Memory B cell (primary cell): ENCODE results near the gene TGM4.

Source experiments
- ATAC-seq: fragments of 150-1000 bp; cut with Tn5 transposase; 2 replicates; pipeline ENCODE4 v1.10.0; 2021; ENCODE audit warnings: low read depth, mild to moderate bottlenecking, moderate library complexity
- DNase-seq, 2 donors: peaks; one replicate each; pipeline ENCODE4 v3.0.0; 2022; ENCODE audit warnings: low spot score in 2 of 2
- H3K27ac Mint-ChIP-seq: one replicate; pipeline ENCODE4 v1.8.0; 2022; ENCODE audit warnings: mild to moderate bottlenecking, moderate library complexity, mixed read lengths
- H3K27me3 Mint-ChIP-seq: one replicate; pipeline ENCODE4 v1.8.0; 2022; ENCODE audit warnings: mixed read lengths
- H3K36me3 Mint-ChIP-seq: one replicate; pipeline ENCODE4 v1.8.0; 2022; ENCODE audit warnings: mild to moderate bottlenecking, mixed read lengths
- H3K4me1 Mint-ChIP-seq: one replicate; pipeline ENCODE4 v1.8.0; 2022; ENCODE audit warnings: mixed read lengths
- H3K4me3 Mint-ChIP-seq: one replicate; pipeline ENCODE4 v1.8.0; 2022; ENCODE audit warnings: mild to moderate bottlenecking, moderate library complexity, mixed read lengths
- H3K9me3 Mint-ChIP-seq: one replicate; pipeline ENCODE4 v1.8.0; 2022; ENCODE audit warnings: mixed read lengths

The TGM4 gene

DNA sequence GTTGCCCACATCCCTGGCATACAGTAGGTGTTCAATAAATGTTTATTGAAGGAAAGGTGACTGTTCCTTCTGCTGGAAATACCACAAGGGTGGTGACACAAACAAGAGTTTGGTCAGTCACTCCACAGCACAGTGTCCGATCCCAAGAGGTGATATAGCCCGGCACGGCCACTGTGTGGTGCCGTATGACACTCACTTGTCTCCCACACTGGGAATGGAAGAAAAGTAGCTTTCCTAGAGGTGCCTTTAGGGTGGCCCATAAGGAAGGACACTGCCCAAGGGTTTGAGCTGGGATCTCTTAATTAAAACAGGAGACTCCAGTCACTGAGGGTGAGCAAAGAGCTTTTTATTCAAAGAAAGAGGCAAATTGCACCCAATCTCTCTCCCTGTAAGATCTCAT is 40.5 kb downstream of the TGM4 start:
- DNase-seq (no peak), ATAC-seq (no peak)
- peaks cover 9% of the 10 kb centered on the region for H3K36me3 Mint-ChIP-seq
- H3K4me1 Mint-ChIP-seq, result no peaks in the 10 kb centered on the region
- no peaks in the 10 kb centered on the region for H3K9me3 Mint-ChIP-seq
- no peak overlapping the region for H3K27ac Mint-ChIP-seq
- H3K27me3 Mint-ChIP-seq, result no peaks in the 10 kb centered on the region
- H3K4me3 Mint-ChIP-seq, result no peak overlapping the region

DNA sequence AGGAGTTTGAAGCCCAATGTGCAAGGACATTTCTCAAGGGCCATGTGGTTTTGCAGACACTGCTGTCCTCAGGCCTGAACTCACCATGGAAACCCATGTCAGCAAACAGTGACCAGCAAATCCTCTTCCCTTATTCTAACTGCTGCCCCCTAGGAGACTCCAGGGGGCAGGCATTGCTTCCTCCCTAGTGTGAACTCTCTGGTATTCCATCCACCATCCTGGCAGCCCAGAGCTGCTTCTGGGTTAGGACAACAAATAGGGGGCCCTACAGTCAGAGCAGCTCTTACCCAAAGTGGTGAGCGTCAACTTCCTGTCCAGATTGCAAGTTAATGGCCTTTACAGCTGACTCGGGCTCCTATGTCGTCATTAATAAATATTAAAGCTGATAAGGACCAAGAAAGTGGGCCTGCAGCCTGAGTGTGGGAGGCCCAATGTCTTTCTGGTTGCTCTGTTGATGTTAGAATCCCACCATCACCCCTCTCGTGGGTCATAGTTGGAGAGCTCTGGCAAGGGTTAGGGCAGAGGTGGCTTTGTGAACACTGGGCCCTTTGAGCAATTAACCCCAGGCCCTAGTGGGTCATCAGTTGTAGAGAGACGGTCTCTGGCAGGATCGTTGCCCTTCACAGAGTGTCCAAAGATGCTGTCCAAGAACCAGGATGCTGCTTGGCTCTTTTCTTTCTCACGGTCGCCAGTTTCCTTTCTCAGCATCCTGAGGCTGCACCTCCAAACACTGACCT is 41.5 kb downstream of the TGM4 start:
- Mint-ChIP-seq H3K9me3 (no peaks in the 10 kb centered on the region), H3K27ac (no peak overlapping the region), H3K27me3 (no peaks in the 10 kb centered on the region), H3K4me1 (no peaks in the 10 kb centered on the region), H3K4me3 (no peak overlapping the region), H3K36me3 (peaks cover 9% of the 10 kb centered on the region)
- ATAC-seq, result no peak
- DNase-seq, result no peak

- Mint-ChIP-seq H3K36me3 (peaks cover 12% of the 10 kb centered on the region), H3K4me3 (no peak overlapping the region), H3K9me3 (no peaks in the 10 kb centered on the region), H3K27me3 (no peaks in the 10 kb centered on the region), H3K27ac (no peak overlapping the region), H3K4me1 (no peaks in the 10 kb centered on the region)
- ATAC-seq, result no peak
- DNase-seq, result no peak
Measured at GRCh38 chr3:44918087-44918486, 43.7 kb downstream of the TGM4 start.

DNA sequence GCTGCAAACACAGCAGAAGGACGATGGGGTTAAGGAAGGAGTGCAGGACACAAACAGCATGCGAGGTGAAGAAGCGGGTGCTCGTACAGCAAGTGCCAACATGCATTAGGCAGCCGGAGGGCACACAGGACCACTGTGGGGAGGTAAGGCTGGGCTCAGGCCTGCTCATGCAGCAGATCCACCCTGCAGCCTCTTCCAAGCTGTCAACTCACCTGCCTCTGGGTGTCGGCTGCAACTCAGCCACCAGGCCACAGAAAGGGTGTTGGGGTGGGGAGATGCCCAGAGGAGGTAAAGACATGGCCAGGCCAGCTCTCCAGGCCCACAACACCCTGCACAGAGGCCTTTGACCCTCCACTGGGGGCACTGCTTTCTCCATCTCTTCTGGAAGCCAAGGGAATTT is 44.2 kb downstream of the TGM4 start:
- ATAC-seq, result no peak
- no peak for DNase-seq
- H3K4me1 Mint-ChIP-seq, result no peaks in the 10 kb centered on the region

DNA sequence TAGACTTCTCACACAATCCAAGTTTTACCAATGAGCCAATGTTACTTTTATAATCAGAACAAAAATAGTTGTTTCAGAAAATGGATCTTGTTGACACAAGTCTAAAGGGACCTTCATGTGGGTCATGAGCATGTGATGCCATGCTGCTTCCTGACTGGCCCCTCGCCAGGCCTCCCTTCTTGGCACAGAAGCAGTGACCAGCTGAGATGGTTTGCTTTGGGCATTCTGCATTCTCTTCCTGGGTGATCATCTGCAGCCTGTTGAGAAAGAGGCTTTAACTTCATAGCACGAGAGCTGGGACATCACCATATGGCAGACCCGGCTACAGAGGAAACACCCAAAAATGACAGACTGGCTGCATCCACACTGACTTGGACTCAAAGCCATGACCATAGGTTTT is 45.7 kb downstream of the TGM4 start:
- Mint-ChIP-seq H3K36me3 (peaks cover 14% of the 10 kb centered on the region), H3K9me3 (no peaks in the 10 kb centered on the region), H3K27me3 (no peaks in the 10 kb centered on the region), H3K4me1 (no peaks in the 10 kb centered on the region), H3K27ac (no peak overlapping the region), H3K4me3 (no peak overlapping the region)
- DNase-seq (no peak), ATAC-seq (no peak)

More for the DNA sequence above, 44.2 kb downstream of the TGM4 start:
- Mint-ChIP-seq H3K9me3 (no peaks in the 10 kb centered on the region), H3K36me3 (peaks cover 12% of the 10 kb centered on the region), H3K27me3 (no peaks in the 10 kb centered on the region), H3K4me3 (no peak overlapping the region), H3K27ac (no peak overlapping the region)

DNA sequence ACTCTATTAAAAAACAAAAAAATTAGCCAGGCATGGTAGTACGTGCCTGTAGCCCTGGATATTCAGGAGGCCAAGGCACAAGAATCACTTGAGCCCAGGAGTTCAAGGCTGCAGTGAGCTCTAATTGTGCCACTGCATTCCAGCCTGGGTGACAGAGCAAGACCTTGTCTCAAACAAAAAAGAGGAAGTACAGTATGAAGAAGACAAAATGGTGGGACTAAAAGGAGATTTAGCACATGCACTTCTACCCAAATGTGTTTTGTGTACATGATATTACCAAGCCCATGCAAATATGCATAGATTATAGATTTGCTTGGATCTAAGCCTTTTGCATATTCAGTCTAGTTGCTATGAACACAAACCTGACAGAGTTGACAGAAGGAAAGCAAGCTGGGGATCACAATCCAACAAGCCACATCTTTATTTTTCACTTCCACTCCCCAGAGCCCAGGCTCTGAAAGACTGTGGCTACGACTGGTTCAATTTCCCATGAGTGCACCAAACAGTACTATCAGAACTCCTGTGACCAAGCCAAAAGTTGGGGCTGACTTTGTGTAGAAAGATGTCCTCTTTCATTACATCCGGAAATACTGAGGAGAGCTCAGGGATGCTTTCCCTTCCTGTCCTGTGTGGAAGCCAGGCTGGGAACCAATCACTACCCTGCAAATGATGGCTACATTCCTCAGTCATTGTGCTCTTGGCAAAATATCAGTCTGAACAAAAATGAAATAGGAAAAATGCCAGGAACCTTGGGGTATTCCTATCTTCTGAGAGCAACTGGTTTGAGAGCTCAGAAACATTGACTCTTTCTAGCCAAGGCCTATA is 49.4 kb downstream of the TGM4 start:
- DNase-seq, result no peak
- Mint-ChIP-seq H3K36me3 (peaks cover 33% of the 10 kb centered on the region), H3K27me3 (no peaks in the 10 kb centered on the region), H3K4me1 (no peaks in the 10 kb centered on the region), H3K9me3 (no peaks in the 10 kb centered on the region), H3K27ac (no peak overlapping the region), H3K4me3 (no peak overlapping the region)
- no peak for ATAC-seq

GRCh38 chr3:44924457-44925084 is 50.2 kb downstream of the TGM4 start:
- Mint-ChIP-seq H3K4me1 (no peaks in the 10 kb centered on the region), H3K27me3 (no peaks in the 10 kb centered on the region), H3K36me3 (peaks cover 32% of the 10 kb centered on the region), H3K27ac (no peak overlapping the region), H3K9me3 (no peaks in the 10 kb centered on the region), H3K4me3 (no peak overlapping the region)
- no peak for ATAC-seq
- DNase-seq, result no peak

DNA sequence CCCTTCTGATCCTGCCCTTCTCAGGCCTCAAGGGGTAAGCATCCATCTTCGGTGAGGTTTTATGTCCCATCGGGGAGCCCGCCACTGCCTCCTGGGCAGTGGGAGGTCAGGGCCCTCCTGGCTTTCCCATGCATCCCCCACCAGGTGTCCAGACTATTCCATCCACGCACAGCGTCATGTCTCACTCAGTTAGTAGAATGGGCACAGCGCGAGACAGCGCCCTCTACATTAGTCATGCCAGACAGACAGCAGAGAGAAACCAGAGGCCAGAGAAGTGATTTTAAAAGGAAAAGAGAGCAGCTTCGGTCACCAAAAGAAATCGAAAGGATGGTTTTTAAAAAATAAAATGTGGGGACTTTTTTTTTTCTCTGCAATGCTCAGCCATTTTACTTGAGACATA is 51.8 kb downstream of the TGM4 start:
- ATAC-seq (no peak), DNase-seq (no peak)
- H3K27ac Mint-ChIP-seq, result no peak overlapping the region
- peaks cover 35% of the 10 kb centered on the region for H3K36me3 Mint-ChIP-seq
- H3K27me3 Mint-ChIP-seq, result no peaks in the 10 kb centered on the region
- no peak overlapping the region for H3K4me3 Mint-ChIP-seq
- H3K4me1 Mint-ChIP-seq, result no peaks in the 10 kb centered on the region
- H3K9me3 Mint-ChIP-seq, result no peaks in the 10 kb centered on the region

DNA sequence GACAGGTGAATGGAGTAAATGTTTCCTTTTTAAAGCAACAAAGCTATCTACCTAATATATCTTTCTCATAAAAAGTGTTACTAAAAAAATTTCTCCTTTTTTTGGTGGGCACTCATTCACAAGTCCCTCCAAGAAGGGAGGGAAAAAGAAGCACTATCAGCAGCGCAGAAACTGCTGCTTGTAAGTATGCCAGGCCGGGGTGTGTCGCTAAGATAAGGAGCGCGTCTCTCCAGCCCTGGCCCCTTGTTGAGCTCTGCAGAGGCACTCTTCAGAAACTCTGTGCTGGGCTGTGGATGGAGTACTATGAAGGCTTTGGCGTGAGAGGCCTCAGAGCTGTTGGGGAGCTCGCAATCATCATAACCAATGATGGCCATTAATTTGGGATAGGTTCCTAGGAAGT is 52.5 kb downstream of the TGM4 start:
- no peak for DNase-seq
- H3K36me3 Mint-ChIP-seq, result peaks cover 35% of the 10 kb centered on the region
- no peak for ATAC-seq
- H3K4me1 Mint-ChIP-seq, result no peaks in the 10 kb centered on the region
- no peaks in the 10 kb centered on the region for H3K27me3 Mint-ChIP-seq
- no peak overlapping the region for H3K27ac Mint-ChIP-seq
- H3K9me3 Mint-ChIP-seq, result no peaks in the 10 kb centered on the region
- H3K4me3 Mint-ChIP-seq, result no peak overlapping the region

DNA sequence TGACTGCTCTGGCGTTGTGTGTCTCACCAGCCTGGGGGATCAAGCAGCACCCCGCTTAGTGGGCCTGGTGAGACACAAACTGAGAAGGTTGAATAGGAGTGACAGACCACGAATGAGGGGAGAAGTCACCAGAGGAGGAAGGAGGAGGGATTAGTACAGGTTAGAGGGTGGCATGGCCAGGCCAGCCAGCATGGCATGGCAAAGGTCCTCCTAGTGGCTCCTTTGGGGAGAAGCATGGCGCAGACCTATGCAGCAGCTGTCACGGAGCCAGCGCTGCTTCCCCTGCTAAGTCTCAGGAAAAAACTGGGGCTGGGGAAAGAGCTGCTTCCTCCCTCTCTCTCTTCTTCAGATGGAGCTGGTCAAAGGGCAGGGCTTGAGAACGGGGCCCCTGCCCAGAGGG is 53.0 kb downstream of the TGM4 start:
- Mint-ChIP-seq H3K4me3 (no peak overlapping the region), H3K27me3 (no peaks in the 10 kb centered on the region), H3K36me3 (peaks cover 33% of the 10 kb centered on the region), H3K4me1 (no peaks in the 10 kb centered on the region), H3K27ac (no peak overlapping the region), H3K9me3 (no peaks in the 10 kb centered on the region)
- DNase-seq (no peak), ATAC-seq (no peak)

- H3K27me3 Mint-ChIP-seq, result no peaks in the 10 kb centered on the region
- no peak overlapping the region for H3K27ac Mint-ChIP-seq
- no peaks in the 10 kb centered on the region for H3K9me3 Mint-ChIP-seq
- no peaks in the 10 kb centered on the region for H3K4me1 Mint-ChIP-seq
- H3K36me3 Mint-ChIP-seq, result peaks cover 35% of the 10 kb centered on the region
- ATAC-seq (no peak), DNase-seq (no peak)
- no peak overlapping the region for H3K4me3 Mint-ChIP-seq
Measured at GRCh38 chr3:44929782-44930181, 55.4 kb downstream of the TGM4 start.

GRCh38 chr3:44930911-44931310 is 56.5 kb downstream of the TGM4 start:
- ATAC-seq (no peak), DNase-seq (no peak)
- Mint-ChIP-seq H3K4me3 (no peak overlapping the region), H3K27ac (no peak overlapping the region), H3K4me1 (no peaks in the 10 kb centered on the region), H3K36me3 (peaks cover 30% of the 10 kb centered on the region), H3K9me3 (no peaks in the 10 kb centered on the region), H3K27me3 (no peaks in the 10 kb centered on the region)

DNA sequence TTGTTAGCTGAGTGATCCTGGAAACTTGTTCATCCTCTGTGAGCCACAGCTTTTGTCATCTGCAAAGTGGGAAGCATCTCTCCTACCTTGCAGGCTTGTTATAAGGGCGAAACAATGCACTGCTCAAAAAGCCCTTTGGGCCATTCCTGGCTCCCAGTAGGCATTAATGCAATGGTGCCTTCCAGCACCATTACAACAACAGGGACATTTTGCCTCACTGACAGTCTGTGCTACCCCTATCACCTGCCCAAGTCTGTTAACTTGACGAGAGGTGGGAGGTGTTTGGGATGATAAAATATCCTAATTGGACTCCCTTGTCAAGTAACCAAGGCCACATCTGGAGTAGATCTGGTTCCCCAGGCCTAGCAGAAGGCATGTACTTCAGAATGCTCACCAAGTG is 57.4 kb downstream of the TGM4 start:
- Mint-ChIP-seq H3K9me3 (no peaks in the 10 kb centered on the region), H3K4me1 (no peaks in the 10 kb centered on the region), H3K36me3 (peaks cover 29% of the 10 kb centered on the region), H3K27ac (no peak overlapping the region), H3K27me3 (no peaks in the 10 kb centered on the region), H3K4me3 (no peak overlapping the region)
- DNase-seq (no peak), ATAC-seq (no peak)

DNA sequence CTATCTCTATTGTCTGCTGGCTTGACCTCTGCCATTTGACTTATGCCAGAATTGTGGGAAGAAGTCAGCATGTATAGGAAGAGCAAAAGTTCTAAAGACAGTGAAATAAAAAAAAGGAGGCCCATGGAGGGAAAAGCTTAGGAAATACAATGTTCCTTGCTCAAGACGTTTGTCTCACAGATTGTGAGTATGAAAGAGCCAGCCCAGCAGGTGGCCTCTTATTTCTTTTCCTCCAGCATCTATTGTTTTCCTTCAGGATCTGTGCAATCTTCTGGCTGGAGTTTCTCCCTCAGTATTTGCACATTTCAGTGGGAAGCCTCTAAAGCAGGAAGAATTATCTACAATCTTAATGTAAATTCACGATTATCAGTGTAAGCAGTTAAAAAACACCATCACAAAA is 57.9 kb downstream of the TGM4 start:
- no peak overlapping the region for H3K27ac Mint-ChIP-seq
- H3K36me3 Mint-ChIP-seq, result peaks cover 25% of the 10 kb centered on the region
- DNase-seq (no peak), ATAC-seq (no peak)
- H3K9me3 Mint-ChIP-seq, result no peaks in the 10 kb centered on the region
- H3K27me3 Mint-ChIP-seq, result no peaks in the 10 kb centered on the region
- no peaks in the 10 kb centered on the region for H3K4me1 Mint-ChIP-seq
- no peak overlapping the region for H3K4me3 Mint-ChIP-seq
